ENCODE results near the gene QARS1. TPM values are rescaled to one million over a fixed set of nuclear protein-coding genes. Genes with fewer than 3 reads are reported as not detected.

QARS1 gene
- total RNA-seq, 4 donors from 2014 or later: 403 to 873 (median 447) TPM

- TF ChIP-seq POLR2AphosphoS5 (IDR thresholded peaks at IDR 0.05): no peak
- TF ChIP-seq CTCF (IDR thresholded peaks at IDR 0.05): no peak
- TF ChIP-seq POLR2A (IDR thresholded peaks at IDR 0.05): no peak
- intact Hi-C loops (cut with DNase I; ENCODE audit: low total_unique reads): no loop called here
- Histone ChIP-seq H3K4me1 (no peaks in the 10 kb centered on the region), H3K36me3 (peaks cover 0 to 63% (median 32%) of the 10 kb centered on the region in 4 donors), H3K9me3 (no peaks in the 10 kb centered on the region), H3K27ac (no peak overlapping the region), H3K4me3 (no peak overlapping the region), H3K27me3 (no peaks in the 10 kb centered on the region)
- DNase-seq: no peak
- 96% methylated on average over 13 of the region's 13 CpGs; no CpG with 5 or more reads in 1 of the 2 donors for WGBS, 2 donors (ENCODE audit: low coverage in 1 of 2)
- in situ Hi-C loops (cut with MboI; ENCODE audit: low pct_ligation_motif_present in 1 of 4, low pct_unique_long_range_greater_than_20kb in 1 of 4, low sequenced_read_pairs in 3 of 4): no loop called here
Observed at GRCh38 chr3:49076116-49076515, 28.4 kb downstream of the QARS1 start.

DNA sequence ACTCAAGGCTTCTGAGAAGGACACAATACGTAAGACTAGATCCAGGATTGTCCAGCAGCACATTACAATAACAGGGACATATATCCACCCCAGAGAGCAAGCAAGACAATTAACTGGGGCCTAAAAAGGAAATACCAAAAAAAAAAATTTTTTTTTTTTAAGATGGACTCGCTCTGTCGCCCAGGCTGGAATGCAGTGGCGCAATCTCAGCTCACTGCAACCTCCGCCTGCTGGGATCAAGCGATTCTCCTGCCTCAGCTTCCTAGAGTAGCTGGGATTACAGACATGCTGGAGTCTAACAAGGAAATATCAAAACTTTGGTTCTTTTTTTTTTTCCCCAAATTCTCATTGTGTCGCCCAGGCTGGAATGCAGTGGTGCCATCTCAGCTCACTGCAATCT is 46.5 kb downstream of the QARS1 start:
- intact Hi-C loops (cut with DNase I; ENCODE audit: low total_unique reads) (no loop called here), in situ Hi-C loops (cut with MboI; ENCODE audit: low pct_ligation_motif_present in 1 of 4, low pct_unique_long_range_greater_than_20kb in 1 of 4, low sequenced_read_pairs in 3 of 4) (no loop called here)
- peaks cover 0 to 6% (median 0%) of the 10 kb centered on the region in 4 donors for H3K4me1 ChIP-seq
- 87 to 93% methylated on average over 7 of the region's 7 CpGs for WGBS, 2 donors (ENCODE audit: low coverage in 1 of 2)
- no peak overlapping the region for H3K27ac ChIP-seq
- DNase-seq: no peak
- no peaks in the 10 kb centered on the region for H3K9me3 ChIP-seq
- H3K36me3 ChIP-seq: peaks cover 0 to 50% (median 15%) of the 10 kb centered on the region in 4 donors
- TF ChIP-seq EP300 (IDR thresholded peaks at IDR 0.05; ENCODE audit: low read depth) (no peak), POLR2A (IDR thresholded peaks at IDR 0.05) (no peak), POLR2AphosphoS5 (IDR thresholded peaks at IDR 0.05) (no peak), CTCF (IDR thresholded peaks at IDR 0.05) (no peak)
- no peak overlapping the region for H3K4me3 ChIP-seq
- no peaks in the 10 kb centered on the region for H3K27me3 ChIP-seq

GRCh38 chr3:49057268-49057667 is 47.3 kb downstream of the QARS1 start:
- no peaks in the 10 kb centered on the region for H3K27me3 ChIP-seq
- H3K4me3 ChIP-seq: no peak overlapping the region
- intact Hi-C loops (cut with DNase I; ENCODE audit: low total_unique reads) (no loop called here), in situ Hi-C loops (cut with MboI; ENCODE audit: low pct_ligation_motif_present in 1 of 4, low pct_unique_long_range_greater_than_20kb in 1 of 4, low sequenced_read_pairs in 3 of 4) (no loop called here)
- H3K4me1 ChIP-seq: peaks cover 0 to 6% (median 0%) of the 10 kb centered on the region in 4 donors
- no peak for TF ChIP-seq CTCF (IDR thresholded peaks at IDR 0.05)
- TF ChIP-seq POLR2A (IDR thresholded peaks at IDR 0.05): no peak
- no peak for TF ChIP-seq EP300 (IDR thresholded peaks at IDR 0.05; ENCODE audit: low read depth)
- no peak for TF ChIP-seq POLR2AphosphoS5 (IDR thresholded peaks at IDR 0.05)
- DNase-seq: no peak
- H3K9me3 ChIP-seq: no peaks in the 10 kb centered on the region
- H3K27ac ChIP-seq: no peak overlapping the region
- peaks cover 0 to 50% (median 16%) of the 10 kb centered on the region in 4 donors for H3K36me3 ChIP-seq
- 97% methylated on average over 10 of the region's 10 CpGs; no CpG with 5 or more reads in 1 of the 2 donors for WGBS, 2 donors (ENCODE audit: low coverage in 1 of 2)

GRCh38 chr3:49054344-49054862 is 50.2 kb downstream of the QARS1 start:
- no peak for DNase-seq
- in situ Hi-C loops (cut with MboI; ENCODE audit: low pct_ligation_motif_present in 1 of 4, low pct_unique_long_range_greater_than_20kb in 1 of 4, low sequenced_read_pairs in 3 of 4) (no loop called here), intact Hi-C loops (cut with DNase I; ENCODE audit: low total_unique reads) (no loop called here)
- H3K9me3 ChIP-seq: no peaks in the 10 kb centered on the region
- H3K27ac ChIP-seq: no peak overlapping the region
- H3K36me3 ChIP-seq: peaks cover 0 to 40% (median 15%) of the 10 kb centered on the region in 4 donors
- H3K4me1 ChIP-seq: peaks cover 0 to 6% (median 0%) of the 10 kb centered on the region in 4 donors
- no peak overlapping the region for H3K4me3 ChIP-seq
- TF ChIP-seq POLR2A (IDR thresholded peaks at IDR 0.05): no peak
- no peak for TF ChIP-seq CTCF (IDR thresholded peaks at IDR 0.05)
- no peak for TF ChIP-seq EP300 (IDR thresholded peaks at IDR 0.05; ENCODE audit: low read depth)
- no peak for TF ChIP-seq POLR2AphosphoS5 (IDR thresholded peaks at IDR 0.05)
- WGBS, 2 donors (ENCODE audit: low coverage in 1 of 2): 100% methylated on average over 2 of the region's 2 CpGs; no CpG with 5 or more reads in 1 of the 2 donors
- H3K27me3 ChIP-seq: no peaks in the 10 kb centered on the region

Measured in transverse colon (tissue), 4 donors.